Cerebellar nuclear complex (tissue), 1 donor: ENCODE data around the gene MAFG.

Experiments
- DNase-seq, 2 experiments: peaks; one replicate each; lab custom pipeline; 2025; lab: John Stamatoyannopoulos, UW

The MAFG gene

GRCh38 chr17:81909966-81910839 is 17.3 kb downstream of the MAFG start:
- no peak for DNase-seq

- DNase-seq: no peak
Observed at GRCh38 chr17:81909231-81909630, 18.3 kb downstream of the MAFG start.

GRCh38 chr17:81908793-81909192 is 18.7 kb downstream of the MAFG start:
- no peak for DNase-seq

GRCh38 chr17:81907219-81908145 is 20.1 kb downstream of the MAFG start:
- peak in 1 of 2 experiments; percentile 20 for DNase-seq

- no peak for DNase-seq
Observed at GRCh38 chr17:81906476-81907218, 20.9 kb downstream of the MAFG start.

GRCh38 chr17:81905993-81906392 is 21.5 kb downstream of the MAFG start:
- DNase-seq: no peak

- DNase-seq: no peak
Observed at GRCh38 chr17:81905424-81905875, 22.1 kb downstream of the MAFG start.

- DNase-seq: no peak
Observed at GRCh38 chr17:81904600-81905423, 22.7 kb downstream of the MAFG start.

GRCh38 chr17:81903896-81904599 is 23.5 kb downstream of the MAFG start:
- DNase-seq: no peak

- DNase-seq: no peak
Observed at GRCh38 chr17:81903415-81903831, 24.1 kb downstream of the MAFG start.

GRCh38 chr17:81902653-81903414 is 24.7 kb downstream of the MAFG start:
- DNase-seq: no peak

GRCh38 chr17:81902023-81902652 is 25.4 kb downstream of the MAFG start, which contains the start of gene NPB:
Gene NPB, plus strand, starts transcription at chr17:81902238. Its CDS starts 40 bp downstream, at chr17:81902278.
- no peak for DNase-seq

- DNase-seq: no peak
Observed at GRCh38 chr17:81901167-81902022, 26.1 kb downstream of the MAFG start.

GRCh38 chr17:81900181-81900820 is 27.2 kb downstream of the MAFG start:
- DNase-seq: no peak

GRCh38 chr17:81899514-81900166 is 27.9 kb downstream of the MAFG start:
- DNase-seq: no peak

- no peak for DNase-seq
Observed at GRCh38 chr17:81898885-81899284, 28.6 kb downstream of the MAFG start.
